Right lobe of liver (tissue), 4 donors: ENCODE data around the gene KIAA1549.

Experiments
- CTCF ChIP-seq, 4 donors: fragments of 200-600 bp in 3 of 4; fragments of 450-650 bp in 1 of 4; IDR thresholded peaks; one replicate each; pipeline versions ENCODE4 v1.5.1 to v1.8.0; 2016 to 2022; ENCODE audit warnings: antibody characterized with exemption in 4 of 4, mild to moderate bottlenecking in 2 of 4
- POLR2A ChIP-seq: fragments of 450-650 bp; IDR thresholded peaks from one replicate; pipeline ENCODE4 v1.6.1; 2017; ENCODE audit warnings: antibody characterized with exemption, mild to moderate bottlenecking
- donor health status: DM: no; HTN: no; CAD: no.
- donor health status: DM: no; HTN: no; CAD: no.
- donor health status: DM: no; HTN: yes; CAD: no.

GRCh38 chr7:138865843-138866242, 115.3 kb downstream of the KIAA1549 start:
- no peak for TF ChIP-seq POLR2A
- TF ChIP-seq CTCF (IDR thresholded peaks at IDR 0.05), result no peak
